Stomach (tissue), 9 donors: ENCODE results near the gene MGAT4B. TPM values are rescaled to one million over a fixed set of nuclear protein-coding genes. Genes with fewer than 3 reads are reported as not detected.

Source experiments
- DNase-seq, 2 donors: peaks; one replicate each; pipeline versions ENCODE4 v3.0.0 to v3.0.0-alpha.2; 2013 to 2019
- H3K27ac ChIP-seq, 5 donors: fragments of 200-600 bp in 4 of 5; sonication (generic) in 4 of 5; one replicate each; pipeline ENCODE4 v1.5.1; 2013 to 2019; ENCODE audit warnings: mild to moderate bottlenecking in 1 of 5, moderate library complexity in 1 of 5
- H3K27me3 ChIP-seq, 3 donors: fragments of 200-600 bp; sonication (generic); one replicate each; pipeline ENCODE4 v1.5.1; 2017 to 2019; ENCODE audit warnings: mixed run types in 1 of 3
- H3K36me3 ChIP-seq, 4 donors: fragments of 200-600 bp; sonication (generic); 1 replicate in 3 of 4; 2 replicates in 1 of 4; pipeline ENCODE4 v1.5.1; 2016 to 2019
- H3K4me1 ChIP-seq, 4 donors: fragments of 200-600 bp; sonication (generic); one replicate each; pipeline ENCODE4 v1.5.1; 2016 to 2019
- H3K4me3 ChIP-seq, 4 donors: fragments of 200-600 bp; sonication (generic) in 3 of 4; one replicate each; pipeline ENCODE4 v1.5.1; 2016 to 2019; ENCODE audit warnings: mild to moderate bottlenecking in 1 of 4
- H3K9me3 ChIP-seq, 4 donors: fragments of 200-600 bp; sonication (generic); one replicate each; pipeline ENCODE4 v1.5.1; 2016 to 2019
- CTCF ChIP-seq, 7 experiments: fragments of 450-650 bp in 4 of 7; fragments of 200-600 bp in 3 of 7; sonication (generic) in 3 of 7; IDR thresholded peaks; one replicate each; pipeline ENCODE4 v1.5.1; 2016 to 2019; ENCODE audit warnings: antibody characterized with exemption in 7 of 7, control low read depth in 2 of 7, mild to moderate bottlenecking in 1 of 7
- EP300 ChIP-seq: sonication (generic); formaldehyde crosslinking; IDR thresholded peaks from one replicate; pipeline ENCODE4 v1.6.1; 2017; ENCODE audit warnings: antibody characterized with exemption
- POLR2A ChIP-seq, 4 donors: fragments of 450-650 bp; IDR thresholded peaks; one replicate each; pipeline ENCODE4 v1.6.1; 2016; ENCODE audit warnings: antibody characterized with exemption in 4 of 4, control low read depth in 2 of 4, mild to moderate bottlenecking in 1 of 4, moderate library complexity in 1 of 4
- POLR2AphosphoS5 ChIP-seq, 3 donors: sonication (generic); formaldehyde crosslinking; IDR thresholded peaks; one replicate each; pipeline ENCODE4 v1.6.1; 2016; ENCODE audit warnings: antibody characterized with exemption in 3 of 3
- WGBS, 5 donors: extraction: QIAGEN DNeasy Blood & Tissue Kit in 3 of 5; methylation state at CpG; one replicate each; pipeline versions ENCODE4 v1.1.5 to v1.1.7; 2013 to 2018; 5-methylcytosine and 5-hydroxymethylcytosine counted together
- intact Hi-C: fragments of 100-400 bp; cut with DNase I; formaldehyde crosslinking; loops from one replicate; pipeline ENCODE4 v1.15.1; 2023; ENCODE audit warnings: low total_unique reads
- polyA plus RNA-seq, 3 donors: library from polyadenylated mRNA; stranded (reverse); fragments of 200-250 nt; gene quantifications; one replicate each; pipeline ENCODE4 v1.2.3, GENCODE V29; 2013
- total RNA-seq, 5 donors: library from RNA; depleted of rRNA; stranded (reverse); fragments of >200 nt; gene quantifications; one replicate each; pipeline versions ENCODE4 v1.1.0 to v1.2.3, GENCODE V29; 2014 to 2016
- donor health status: healthy with polysubstance abuse.
- donor health status: Bipolar disorder and iron deficiency.
- donor health status: healthy.

Gene MGAT4B
- total and polyA plus RNA-seq, 8 donors = 85.0 to 617 (median 152) TPM

GRCh38 chr5:179783128-179783527 is 23.5 kb downstream of the MGAT4B start:
- Histone ChIP-seq H3K4me3 (no peak overlapping the region), H3K9me3 (no peaks in the 10 kb centered on the region), H3K27ac (no peak overlapping the region), H3K36me3 (peaks cover 7 to 31% (median 27%) of the 10 kb centered on the region in 4 donors), H3K4me1 (peaks cover 0 to 22% (median 0%) of the 10 kb centered on the region in 4 donors), H3K27me3 (no peaks in the 10 kb centered on the region)
- 93 to 96% (median 93%) methylated on average over 9 of the region's 9 CpGs for WGBS, 5 donors
- DNase-seq = no peak
- TF ChIP-seq CTCF (IDR thresholded peaks at IDR 0.05) = no peak
- no peak for TF ChIP-seq EP300
- TF ChIP-seq POLR2AphosphoS5 (IDR thresholded peaks at IDR 0.05) = no peak
- no peak for TF ChIP-seq POLR2A (IDR thresholded peaks at IDR 0.05)
- intact Hi-C loops = no loop called here

DNA sequence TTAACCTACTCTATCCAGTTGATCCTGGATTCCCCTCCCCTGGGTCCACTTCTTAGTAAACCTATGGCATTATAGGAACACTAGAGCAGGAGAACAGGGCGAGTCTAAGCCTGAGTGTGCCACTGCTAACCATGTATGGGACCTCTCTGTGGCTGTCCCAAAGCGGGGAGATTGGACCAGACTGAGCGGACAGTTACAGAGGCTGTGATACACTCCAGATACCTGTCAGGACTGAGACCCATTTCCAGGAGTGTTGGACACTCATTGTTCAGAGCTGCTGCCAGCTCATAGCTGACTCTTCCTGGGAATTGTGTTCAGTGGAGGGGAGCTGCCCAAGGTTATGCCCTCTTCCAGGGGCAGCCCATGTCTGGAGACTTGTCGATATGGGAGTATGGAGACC is 24.8 kb downstream of the MGAT4B start:
- Histone ChIP-seq H3K27me3 (no peaks in the 10 kb centered on the region), H3K9me3 (no peaks in the 10 kb centered on the region), H3K36me3 (peaks cover 7 to 41% (median 39%) of the 10 kb centered on the region in 4 donors), H3K4me1 (peaks cover 0 to 22% (median 0%) of the 10 kb centered on the region in 4 donors), H3K27ac (no peak overlapping the region), H3K4me3 (no peak overlapping the region)
- no peak for DNase-seq
- TF ChIP-seq POLR2AphosphoS5 (IDR thresholded peaks at IDR 0.05) (no peak), CTCF (IDR thresholded peaks at IDR 0.05) (no peak), EP300 (no peak), POLR2A (IDR thresholded peaks at IDR 0.05) (no peak)
- 73 to 98% (median 95%) methylated on average over 4 of the region's 4 CpGs for WGBS, 5 donors
- intact Hi-C loops = no loop called here

DNA sequence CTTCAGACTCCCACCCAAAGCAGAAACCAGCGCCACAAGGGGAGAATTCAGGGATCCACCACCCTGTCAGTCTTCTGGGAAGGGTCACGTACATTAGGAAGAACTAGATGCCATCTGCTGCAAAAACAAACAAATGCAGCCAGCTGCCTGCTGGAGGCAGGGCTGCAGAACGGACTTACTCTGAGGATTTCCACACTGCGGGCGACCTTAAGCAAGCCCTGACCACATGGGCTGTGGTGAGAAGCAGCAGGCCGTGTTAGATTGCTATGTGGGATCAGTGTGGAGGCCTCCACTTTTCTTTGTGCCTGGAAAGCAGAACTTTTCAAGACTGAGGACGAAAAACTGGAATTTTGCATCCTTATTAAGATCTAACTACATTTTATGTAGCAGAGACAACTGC is 26.3 kb downstream of the MGAT4B start:
- DNase-seq = no peak
- intact Hi-C loops = no loop called here
- no peak overlapping the region for H3K27ac ChIP-seq
- no peak for TF ChIP-seq EP300
- no peak for TF ChIP-seq POLR2A (IDR thresholded peaks at IDR 0.05)
- no peak for TF ChIP-seq CTCF (IDR thresholded peaks at IDR 0.05)
- no peak for TF ChIP-seq POLR2AphosphoS5 (IDR thresholded peaks at IDR 0.05)
- peaks cover 0 to 27% (median 0%) of the 10 kb centered on the region in 4 donors for H3K4me1 ChIP-seq
- no peak overlapping the region for H3K4me3 ChIP-seq
- peaks cover 20 to 56% (median 54%) of the 10 kb centered on the region in 4 donors for H3K36me3 ChIP-seq
- 78 to 89% (median 84%) methylated on average over 7 of the region's 7 CpGs for WGBS, 5 donors
- H3K27me3 ChIP-seq = no peaks in the 10 kb centered on the region
- H3K9me3 ChIP-seq = no peaks in the 10 kb centered on the region

- Histone ChIP-seq H3K9me3 (no peaks in the 10 kb centered on the region), H3K27ac (no peak overlapping the region), H3K4me1 (peaks cover 0 to 27% (median 0%) of the 10 kb centered on the region in 4 donors), H3K27me3 (no peaks in the 10 kb centered on the region), H3K36me3 (peaks cover 25 to 61% (median 59%) of the 10 kb centered on the region in 4 donors), H3K4me3 (no peak overlapping the region)
- intact Hi-C loops = no loop called here
- no peak for DNase-seq
- WGBS, 5 donors = 83 to 96% (median 93%) methylated on average over 3 to 4 of the region's 4 CpGs
- TF ChIP-seq EP300 = no peak
- no peak for TF ChIP-seq POLR2AphosphoS5 (IDR thresholded peaks at IDR 0.05)
- no peak for TF ChIP-seq POLR2A (IDR thresholded peaks at IDR 0.05)
- no peak for TF ChIP-seq CTCF (IDR thresholded peaks at IDR 0.05)
These were observed 26.8 kb downstream of the MGAT4B start for GRCh38 chr5:179779826-179780225.
